ENCODE data around the gene CRYGB.

CRYGB gene, protein sequence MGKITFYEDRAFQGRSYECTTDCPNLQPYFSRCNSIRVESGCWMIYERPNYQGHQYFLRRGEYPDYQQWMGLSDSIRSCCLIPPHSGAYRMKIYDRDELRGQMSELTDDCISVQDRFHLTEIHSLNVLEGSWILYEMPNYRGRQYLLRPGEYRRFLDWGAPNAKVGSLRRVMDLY

DNA sequence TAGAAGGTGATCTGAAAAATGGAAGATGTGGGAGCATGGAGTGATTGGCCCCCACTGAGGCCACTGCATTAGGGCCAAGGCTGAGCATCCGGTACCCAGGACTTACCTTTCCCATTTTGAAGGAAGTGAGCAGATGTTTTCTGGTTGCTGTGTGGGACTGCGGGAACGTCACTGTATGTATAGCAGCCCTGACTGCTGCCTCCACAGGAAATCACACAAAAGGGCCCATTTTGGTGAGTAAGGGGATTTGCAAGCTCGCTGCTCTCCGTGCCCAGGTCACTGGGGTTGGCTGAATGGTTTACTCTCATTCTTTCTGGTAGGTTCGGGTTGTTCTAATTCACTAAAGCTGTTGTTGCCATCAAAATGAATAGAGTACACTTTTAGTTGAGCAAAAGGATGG is at the start of gene CRYGB:
Gene CRYGB, minus strand, starts transcription at position 153 of the 400 bp plus-strand sequence. Its CDS starts 38 bp downstream, at position 115.
- DNase-seq = no peak

DNA sequence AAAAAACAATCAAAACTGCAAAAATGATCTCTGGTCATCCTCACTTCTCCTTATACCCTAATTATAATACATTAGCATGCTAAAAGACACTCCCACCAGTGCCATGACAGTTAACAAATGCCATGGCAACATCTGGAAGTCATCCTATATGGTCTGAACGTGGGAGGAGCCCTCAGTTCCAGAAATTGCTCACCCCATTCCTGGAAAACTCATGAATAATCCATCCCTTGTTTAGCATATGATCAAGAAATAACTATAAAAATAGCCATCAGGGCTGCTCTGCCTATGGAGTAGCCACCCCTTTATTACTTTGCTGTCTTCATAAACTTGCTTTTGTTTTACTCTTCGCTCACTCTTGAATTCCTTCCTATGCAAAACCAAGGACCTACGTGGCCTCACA is 49.6 kb upstream of the CRYGB start:
- DNase-seq = no peak

DNA sequence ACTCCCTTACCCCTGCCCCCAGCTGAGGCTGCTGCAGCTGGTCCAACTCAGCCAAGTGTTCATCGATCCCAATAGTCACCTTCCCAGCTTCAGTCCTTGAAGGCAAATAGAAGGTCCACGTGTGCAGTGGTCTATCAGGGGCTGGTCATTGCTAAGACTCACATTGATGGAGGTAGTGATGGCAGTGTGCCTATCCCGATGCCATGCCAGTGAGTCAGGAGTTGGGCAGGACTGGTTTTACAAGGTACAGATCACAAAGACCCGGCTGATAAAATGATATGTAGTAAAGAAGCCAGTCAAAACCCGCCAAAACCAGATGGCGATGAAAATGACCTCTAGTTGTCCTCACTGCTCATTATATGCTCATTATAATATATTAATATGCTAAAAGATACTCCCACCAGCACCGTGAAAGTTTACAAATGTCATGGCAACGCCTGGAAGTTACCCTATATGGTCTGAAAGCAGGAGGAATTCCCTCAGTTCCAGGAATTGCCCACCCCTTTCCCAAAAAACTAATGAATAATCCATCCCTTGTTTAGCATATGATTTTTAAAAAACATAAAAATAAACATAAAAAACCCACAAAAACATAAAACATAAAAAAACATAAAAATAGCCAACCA is 46.8 kb upstream of the CRYGB start:
- DNase-seq = no peak

DNA sequence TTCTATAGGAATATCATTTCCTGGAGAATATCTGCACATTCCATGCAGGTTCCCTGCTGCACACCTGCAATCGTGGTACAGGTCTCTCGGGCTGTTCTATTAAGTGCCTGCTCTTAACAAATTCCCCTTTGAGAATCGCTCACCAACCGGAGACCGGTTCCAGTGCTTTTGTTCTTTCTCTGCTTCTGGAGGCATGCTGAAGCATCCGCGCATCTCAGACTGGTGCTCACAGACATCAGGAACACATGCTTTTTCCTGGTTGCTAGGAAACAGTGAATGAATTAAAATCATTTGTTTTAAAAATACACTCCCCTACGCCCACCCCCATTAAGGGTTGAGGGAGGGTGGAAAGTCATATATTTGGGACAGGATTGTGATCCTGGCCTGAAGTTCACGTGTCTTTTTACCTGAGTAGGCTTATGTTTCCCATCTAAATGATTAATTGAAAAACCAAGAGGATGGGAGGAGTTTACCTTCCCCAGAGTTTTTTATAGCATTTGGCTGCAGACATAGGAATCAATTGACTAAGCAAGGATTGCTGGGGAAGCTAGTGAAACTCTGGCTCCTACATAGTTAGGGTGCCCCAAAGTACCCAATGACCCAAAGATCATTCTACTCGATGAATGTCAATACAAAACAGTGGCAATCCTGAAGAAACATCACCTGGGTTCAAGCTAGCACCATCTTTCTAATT is 44.0 kb upstream of the CRYGB start, which contains the start of gene C2orf80:
Gene C2orf80, minus strand, starts transcription at position 221 of the 694 bp plus-strand sequence. CDS start 3,044 bp downstream, outside the sequence.
- DNase-seq = no peak

DNA sequence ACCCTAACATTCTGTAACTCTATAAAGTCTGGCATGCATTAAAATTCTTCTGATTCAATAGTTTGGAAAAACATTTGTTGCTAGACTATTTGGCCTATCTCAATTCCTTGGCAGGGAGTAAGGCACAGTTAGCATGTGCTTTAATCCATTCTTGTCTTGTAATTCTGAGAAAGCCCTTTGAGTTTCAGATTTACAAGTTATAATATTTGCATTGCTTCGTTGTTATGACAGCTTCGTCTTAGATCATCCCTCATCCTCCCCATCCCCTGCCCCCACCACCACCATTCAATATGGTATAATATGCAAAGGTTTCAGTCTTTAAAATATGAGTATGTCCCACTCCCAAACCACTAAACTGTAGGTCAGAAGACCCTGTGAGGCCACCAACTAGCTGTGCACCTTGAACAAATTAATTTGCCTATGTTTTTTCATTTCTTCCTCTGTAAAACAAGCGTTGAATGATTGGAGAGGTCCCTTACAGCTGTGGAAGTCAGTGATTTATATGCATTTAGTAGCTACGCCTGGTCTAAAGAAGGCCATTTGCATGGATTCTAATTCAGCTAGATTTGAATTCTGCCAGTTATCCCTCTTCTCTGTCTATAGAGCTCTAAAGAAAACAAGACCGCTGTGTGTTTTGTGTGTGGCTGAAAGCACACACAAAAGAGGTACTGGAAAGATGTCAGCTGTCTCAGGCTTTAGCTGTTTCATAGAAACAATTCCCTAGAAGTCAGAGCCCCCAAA is 43.3 kb upstream of the CRYGB start:
- no peak for DNase-seq

DNA sequence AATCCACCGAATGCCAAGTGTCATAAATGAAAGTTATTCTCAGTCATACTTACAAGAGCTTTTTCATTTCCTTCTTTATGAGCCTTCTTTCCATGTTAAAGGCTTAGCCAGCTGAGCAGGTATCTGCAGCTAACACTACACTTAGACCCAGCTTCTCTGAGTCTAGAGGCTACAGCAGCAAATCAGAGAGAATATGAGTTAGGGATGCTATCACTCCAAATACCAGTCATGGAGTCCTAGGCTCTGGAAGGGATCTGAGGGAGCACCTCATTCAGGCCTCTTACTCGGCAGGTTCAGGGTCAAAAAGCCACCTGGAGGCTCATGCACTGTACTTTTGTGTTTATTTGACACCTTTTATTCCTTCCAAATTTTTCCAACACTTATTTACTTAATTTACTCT is 40.9 kb upstream of the CRYGB start:
- DNase-seq = no peak

DNA sequence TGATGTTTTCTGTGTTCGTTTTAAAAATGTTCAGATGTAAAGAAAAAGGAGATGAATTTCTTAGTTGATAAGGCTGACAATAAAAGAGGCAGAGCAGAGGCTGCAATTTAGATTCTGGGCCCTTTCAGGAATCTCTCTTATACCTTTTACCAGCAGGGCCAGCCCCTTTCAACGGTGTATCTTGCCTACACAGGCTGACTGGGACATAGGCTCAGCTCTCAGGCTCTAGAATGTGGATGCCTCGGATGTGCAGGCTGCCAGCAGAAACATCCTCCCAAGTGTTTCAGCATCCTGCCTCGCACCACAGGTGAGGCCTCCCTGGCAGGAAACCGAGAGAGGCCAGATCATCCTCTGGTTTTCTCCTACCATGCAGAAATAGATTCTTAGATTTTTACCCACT is 40.5 kb upstream of the CRYGB start:
- no peak for DNase-seq

DNA sequence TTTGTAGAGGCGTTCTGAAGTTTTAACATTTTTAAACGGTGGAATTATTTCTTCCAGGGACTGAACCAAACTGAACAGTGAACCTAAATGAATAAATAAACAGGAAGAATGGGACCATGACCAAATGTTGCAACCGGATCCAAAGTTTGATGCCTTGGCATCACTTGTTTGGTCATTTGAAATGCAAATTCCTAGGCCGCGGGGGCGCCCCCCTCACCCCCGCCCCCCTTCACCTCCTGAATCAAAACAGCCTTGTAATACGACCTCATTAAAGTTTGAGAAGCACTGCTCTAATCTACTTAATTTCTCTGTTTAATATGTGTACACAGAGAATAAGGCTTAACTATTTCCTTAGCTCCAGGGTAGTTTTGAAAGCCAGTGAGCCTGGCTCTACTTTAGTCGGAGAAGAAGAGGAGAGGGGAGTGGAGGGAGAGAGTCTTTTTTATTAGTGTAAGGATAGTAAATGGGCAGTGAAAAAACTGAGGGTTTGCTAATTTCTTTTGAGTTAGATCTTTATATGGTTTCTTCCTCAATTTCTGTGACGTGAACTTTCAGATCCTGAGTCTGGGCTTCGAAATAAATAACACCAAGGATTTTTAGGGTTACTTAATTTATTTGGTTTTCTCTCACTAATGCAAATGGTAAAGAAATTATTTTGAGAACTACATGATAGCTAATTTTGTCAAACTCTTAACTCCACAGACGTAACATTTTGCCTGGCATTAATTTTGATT is 38.2 kb upstream of the CRYGB start:
- DNase-seq = no peak

DNA sequence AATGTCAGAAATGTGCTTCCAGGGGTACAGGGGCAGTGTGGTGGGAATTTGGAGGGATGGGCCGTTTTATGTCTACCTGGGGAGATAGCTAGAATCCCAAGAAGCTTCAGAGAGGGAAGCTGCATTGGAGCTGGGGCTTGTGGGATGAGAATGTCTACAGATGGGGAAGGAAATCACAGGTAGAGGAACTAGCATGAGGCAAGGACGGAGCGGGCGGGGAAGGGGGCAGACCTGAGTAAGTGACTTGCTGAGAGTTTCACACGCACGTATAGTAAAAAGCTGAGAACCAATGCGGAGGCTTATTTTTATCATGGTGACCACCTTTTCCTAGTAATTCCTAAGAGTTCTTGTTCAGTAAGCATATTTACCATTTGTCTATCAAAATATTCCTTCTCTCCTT is 37.6 kb upstream of the CRYGB start:
- DNase-seq = no peak

DNA sequence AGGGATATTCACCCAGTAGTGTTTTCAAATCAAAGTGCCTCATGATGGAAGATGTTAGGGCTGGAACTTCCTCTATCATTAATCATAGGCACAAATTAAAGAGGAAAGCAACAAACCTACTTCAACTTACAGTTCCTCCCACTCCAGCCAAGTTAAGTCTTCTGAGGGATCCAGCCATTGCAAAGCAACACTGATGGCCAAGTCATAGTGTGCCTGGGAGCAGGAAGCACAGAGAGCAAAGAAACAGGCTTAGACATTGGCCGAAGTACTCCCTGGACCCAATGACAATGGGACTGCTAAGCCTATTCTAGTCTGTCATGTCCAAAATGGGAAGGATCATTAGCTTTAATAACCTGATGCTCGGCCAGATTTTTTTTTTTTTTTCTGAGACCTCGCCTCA is 36.9 kb upstream of the CRYGB start:
- DNase-seq = no peak

DNA sequence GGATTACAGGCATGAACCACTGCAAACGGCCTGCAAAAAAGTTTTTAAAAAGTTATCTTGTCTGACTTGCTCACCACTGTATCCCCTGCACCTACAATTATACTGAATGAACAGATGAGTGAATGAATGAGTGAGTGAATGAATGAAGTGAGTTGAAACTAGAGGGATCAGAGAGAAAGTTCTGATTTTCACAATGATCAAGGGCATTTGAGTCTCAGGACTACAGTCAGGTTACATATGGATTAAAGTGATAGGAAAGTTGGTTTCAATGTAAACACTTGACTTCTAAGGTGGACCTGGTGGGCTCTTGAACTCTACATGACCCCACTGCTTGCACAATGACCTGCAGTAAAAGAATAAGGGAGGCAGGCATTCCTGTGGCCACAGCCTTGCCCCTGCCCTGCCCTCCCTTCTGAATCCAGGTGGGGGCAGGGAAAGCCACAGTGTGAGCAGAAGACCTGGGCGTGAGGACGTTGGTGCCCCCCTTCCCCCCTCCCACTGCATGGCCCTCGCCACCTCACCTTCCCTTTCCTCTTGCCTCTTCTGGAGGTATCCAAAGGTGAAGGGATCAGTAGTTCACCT is 33.2 kb upstream of the CRYGB start:
- DNase-seq = no peak

DNA sequence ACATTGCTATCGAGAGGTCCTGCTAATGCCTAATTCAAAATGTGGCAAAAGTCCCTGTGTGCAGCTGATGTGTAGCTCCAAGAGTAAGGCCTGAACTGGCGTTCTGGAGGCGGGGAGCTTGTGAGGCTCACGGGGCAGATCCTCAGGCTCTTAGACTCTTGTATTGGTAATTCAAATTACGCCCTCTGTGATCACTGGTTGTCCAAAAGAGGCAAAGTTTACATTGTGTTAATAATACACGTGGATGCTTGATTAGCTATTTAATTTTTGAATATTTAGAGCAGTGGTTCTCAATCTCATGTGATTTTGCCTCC is 29.8 kb upstream of the CRYGB start:
- no peak for DNase-seq

DNA sequence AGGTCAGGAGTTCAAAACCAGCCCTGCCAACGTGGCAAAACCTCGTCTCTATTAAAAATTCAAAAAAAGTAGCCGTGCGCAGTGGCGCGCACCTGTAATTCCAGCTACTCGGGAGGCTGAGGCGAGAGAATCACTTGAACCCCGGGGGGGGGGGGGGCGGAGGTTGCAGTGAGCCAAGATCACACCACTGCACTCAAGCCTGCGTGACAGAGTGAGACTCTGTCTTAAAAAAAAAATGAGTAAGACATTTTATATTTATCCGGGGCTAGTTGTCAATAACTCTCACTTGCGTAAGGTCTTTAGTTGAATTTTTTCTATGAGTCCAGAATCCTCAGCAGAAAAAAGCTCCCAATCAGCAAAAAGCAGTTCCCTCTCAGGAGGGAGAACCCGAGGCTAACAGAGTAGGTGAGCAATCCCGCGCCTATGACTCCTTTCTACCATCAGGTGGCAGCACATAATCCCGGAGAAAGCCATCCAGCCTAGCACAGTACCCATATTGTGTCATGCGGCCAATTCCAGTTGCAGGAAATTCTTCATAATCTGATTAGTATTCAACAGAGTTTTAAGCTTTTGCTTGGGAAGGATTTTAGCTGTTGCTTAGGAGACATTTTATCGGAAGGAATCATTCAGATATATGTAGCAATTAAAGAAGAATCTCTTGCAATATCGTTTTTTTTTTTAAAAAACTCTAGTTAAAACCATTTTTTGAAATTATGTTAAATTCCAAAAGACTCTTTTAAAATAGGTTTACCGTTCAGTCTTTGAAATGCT is 29.3 kb upstream of the CRYGB start:
- DNase-seq = peak; percentile 76

DNA sequence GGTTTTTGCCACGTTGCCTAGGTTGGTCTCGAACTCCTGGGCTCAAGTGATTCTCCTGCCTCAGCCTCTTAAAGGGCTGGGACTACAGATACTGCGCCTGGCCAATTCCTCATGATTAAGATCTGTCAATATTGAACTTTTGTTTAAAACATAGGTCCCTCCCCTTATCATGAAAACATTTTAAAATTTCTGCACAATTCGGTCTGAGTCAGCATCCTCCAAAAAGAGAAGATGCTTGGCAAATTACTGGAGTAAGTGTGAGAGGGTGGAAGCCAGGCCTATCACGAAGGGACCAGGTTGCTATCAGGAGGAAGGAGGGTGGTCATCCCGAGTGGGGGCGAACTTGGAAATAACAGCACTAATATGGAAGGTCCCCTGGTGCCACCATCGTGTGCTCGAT is 28.2 kb upstream of the CRYGB start:
- DNase-seq = no peak

DNA sequence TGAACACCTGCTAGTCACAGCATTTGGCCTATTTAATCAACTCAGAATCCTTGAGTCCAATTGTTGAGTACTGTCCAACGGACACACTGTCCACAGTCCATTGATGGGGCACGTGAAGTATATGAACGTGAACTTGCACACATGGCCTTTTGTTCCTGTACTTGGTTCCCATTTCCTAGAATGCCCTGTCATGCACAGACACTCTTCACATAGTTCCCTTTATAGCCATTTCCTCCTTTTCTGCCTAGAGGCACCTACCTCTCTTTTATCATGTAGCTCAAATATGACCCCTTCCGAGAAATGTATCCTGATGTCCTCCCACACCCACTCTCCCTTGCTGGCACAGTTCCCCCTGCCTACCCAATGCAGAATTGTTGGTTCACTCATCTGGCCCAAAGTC is 26.2 kb upstream of the CRYGB start:
- no peak for DNase-seq

DNA sequence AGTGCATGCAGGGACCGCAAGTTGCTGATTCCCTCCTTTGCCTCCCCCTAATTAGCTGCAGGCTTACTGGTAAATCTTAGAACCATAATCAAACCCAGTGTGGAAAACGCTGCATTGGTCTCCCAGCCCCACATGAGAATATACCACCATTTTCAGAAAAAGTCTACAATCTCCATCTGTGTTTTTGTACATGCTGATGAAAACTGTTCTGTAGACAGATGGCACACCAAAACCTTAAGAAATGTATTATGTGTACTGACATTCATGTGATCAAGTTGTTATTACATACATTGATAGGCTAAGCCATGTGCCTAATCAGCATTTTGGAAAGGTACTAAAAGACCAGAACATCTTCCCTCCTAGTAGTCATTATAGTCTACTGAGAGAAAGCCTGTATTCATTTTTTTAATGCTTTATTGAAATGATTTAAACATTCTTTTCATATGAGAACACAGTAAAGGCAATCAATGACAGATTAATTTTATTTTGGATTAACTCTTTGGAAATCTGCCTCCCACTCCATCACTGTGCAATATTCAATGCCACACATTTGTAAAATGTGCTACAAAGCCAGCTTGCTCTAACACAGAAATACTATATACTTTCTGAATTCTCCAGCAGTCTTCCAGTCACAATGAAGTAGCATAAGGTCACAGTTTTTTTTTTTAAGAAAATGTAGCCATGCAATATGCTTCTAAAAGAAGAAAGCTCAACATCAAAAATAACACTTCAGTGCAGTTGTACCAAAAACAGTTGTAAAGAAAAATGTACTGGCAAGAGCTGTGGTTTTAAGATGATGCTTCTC is 19.2 kb upstream of the CRYGB start:
- no peak for DNase-seq

DNA sequence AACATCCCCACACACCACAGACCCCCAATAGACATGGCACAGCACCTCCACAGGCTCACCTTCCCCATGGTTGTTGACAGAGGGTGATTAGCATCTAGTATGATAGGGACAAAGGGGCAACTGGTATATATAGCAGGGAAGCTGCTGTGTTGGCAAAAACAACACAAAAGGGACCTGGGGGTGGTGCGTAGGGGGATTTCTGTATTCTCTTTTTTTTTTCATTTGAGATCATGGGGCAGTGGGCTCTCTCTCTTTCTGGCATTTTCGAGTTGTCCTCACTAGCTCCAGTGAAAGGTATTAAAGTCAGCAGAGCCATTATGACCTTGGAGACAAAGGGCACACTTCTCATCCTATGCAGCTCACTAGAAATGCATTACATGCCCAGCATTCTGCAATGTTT is 17.5 kb upstream of the CRYGB start, which contains the start of gene CRYGA:
Gene CRYGA, minus strand, starts transcription at position 101 of the 400 bp plus-strand sequence. Its CDS starts 33 bp downstream, at position 68.
- DNase-seq = no peak

DNA sequence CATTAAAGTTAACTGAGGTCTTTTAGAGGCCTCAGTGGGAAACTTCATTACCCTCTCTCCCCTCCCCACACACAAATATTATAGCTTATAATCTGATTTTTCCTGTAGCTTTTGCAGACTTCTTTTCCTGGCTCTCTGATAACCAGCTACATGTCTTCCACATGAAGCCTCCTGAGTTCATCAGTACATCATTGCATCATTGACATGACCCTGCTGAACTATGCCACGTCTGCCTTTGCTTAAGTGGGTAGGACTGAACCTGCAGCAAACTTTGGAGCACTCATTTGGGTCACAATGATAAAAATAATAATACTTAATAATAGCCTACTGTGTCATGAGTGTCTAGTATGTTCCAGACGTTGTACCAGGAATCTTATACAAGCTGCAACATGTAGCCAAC is 10.5 kb upstream of the CRYGB start:
- DNase-seq = no peak

DNA sequence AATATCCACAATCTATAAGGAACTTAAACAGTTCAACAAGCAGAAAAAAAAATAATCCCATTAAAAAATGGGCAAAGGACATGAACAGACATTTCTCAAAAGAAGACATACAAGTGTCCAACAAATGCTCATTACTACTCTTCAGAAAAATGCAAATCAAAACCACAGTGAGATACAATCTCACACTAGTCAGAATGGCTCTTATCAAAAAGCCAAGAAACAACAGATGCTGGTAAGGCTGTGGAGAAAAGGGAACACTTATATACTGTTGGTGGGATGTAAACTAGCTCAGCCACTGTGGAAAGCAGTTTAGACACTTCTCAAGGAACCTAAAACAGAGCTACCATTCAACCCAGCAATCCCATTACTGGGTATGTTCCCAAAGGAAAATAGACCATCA is 7.2 kb upstream of the CRYGB start:
- no peak for DNase-seq

DNA sequence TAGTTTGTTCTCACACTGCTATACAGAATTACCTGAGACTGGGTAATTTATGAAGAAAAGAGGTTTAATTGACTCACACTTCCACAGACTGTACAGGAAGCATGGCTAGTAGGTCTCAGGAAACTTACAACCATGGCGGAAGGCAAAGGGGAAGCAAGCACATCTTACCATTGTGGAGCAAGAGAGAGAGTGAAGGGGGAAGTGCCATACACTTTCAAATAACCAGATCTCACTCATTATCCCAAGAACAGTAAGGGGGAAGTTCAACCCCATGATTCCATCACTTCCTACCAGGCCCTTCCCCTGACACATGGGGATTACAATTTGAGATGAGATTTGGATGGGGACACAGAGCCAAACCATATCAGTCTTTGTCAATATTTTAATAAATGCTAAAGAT is 5.0 kb upstream of the CRYGB start:
- no peak for DNase-seq

DNA sequence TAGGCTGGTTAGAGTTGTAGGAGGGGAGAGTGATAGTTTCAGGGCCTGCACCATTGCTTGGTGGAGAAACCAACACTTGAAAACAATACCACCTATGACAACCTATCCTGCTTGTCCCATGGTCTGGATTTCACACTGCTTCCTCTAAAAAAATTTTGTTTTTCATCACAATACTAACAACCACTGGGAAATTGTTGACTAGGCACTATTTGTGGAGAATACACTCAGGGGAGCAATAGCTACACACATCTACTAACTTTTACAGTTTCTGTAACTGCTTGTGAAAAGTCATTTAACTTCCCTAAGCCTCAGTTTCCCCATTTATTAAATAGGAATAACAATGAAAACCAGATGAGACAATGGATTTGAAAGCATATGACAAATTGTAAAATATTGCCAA is 4.1 kb upstream of the CRYGB start:
- no peak for DNase-seq
